HepG2 (cell line): Measurements from ENCODE around the gene WNK1. TPM values are rescaled to one million over a fixed set of nuclear protein-coding genes. Genes with fewer than 3 reads are reported as not detected.

Experiments used
- FOXJ3 ChIP-seq: sonication (generic); formaldehyde crosslinking; IDR thresholded peaks from 2 replicates; pipeline ENCODE4 v1.4.0; 2020; ENCODE audit warnings: missing genetic modification reagents, mild to moderate bottlenecking, borderline replicate concordance
- GPN1 ChIP-seq: sonication (generic); formaldehyde crosslinking; IDR thresholded peaks from 2 replicates; pipeline ENCODE4 v1.5.1; 2020; ENCODE audit warnings: missing genetic modification reagents, borderline replicate concordance
- HNF4G ChIP-seq, 2 experiments: sonication (generic) in 1 of 2; formaldehyde crosslinking in 1 of 2; IDR thresholded peaks; 2 replicates each; pipeline versions ENCODE4 v1.4.0 to v1.6.1; 2011 to 2020; ENCODE audit warnings: borderline replicate concordance in 2 of 2, low read depth in 2 of 2, mild to moderate bottlenecking in 2 of 2, low read length in 1 of 2, missing genetic modification reagents in 1 of 2, moderate library complexity in 1 of 2
- MAF1 ChIP-seq: sonication (generic); formaldehyde crosslinking; IDR thresholded peaks from 2 replicates; pipeline ENCODE4 v1.5.0; 2020; ENCODE audit warnings: missing genetic modification reagents, borderline replicate concordance
- MEIS2 ChIP-seq: sonication (generic); formaldehyde crosslinking; IDR thresholded peaks from 2 replicates; pipeline ENCODE4 v1.9.0; 2021; ENCODE audit warnings: mild to moderate bottlenecking, missing genetic modification reagents
- NFE2L2 ChIP-seq: fragments of 150-350 bp; IDR thresholded peaks from 2 replicates; pipeline ENCODE4 v1.6.1; 2014; ENCODE audit warnings: low read length
- RERE ChIP-seq: IDR thresholded peaks from 2 replicates; pipeline ENCODE4 v1.6.1; 2016; ENCODE audit warnings: low read depth, missing genetic modification reagents, missing compliant biosample characterization
- REST ChIP-seq, 2 experiments: IDR thresholded peaks; 2 replicates each; pipeline ENCODE4 v1.6.1; 2011 to 2012; ENCODE audit warnings: low read length in 2 of 2, borderline replicate concordance in 1 of 2, low read depth in 1 of 2, mild to moderate bottlenecking in 1 of 2, moderate library complexity in 1 of 2
- RFX3 ChIP-seq: IDR thresholded peaks from 2 replicates; pipeline ENCODE4 v1.6.1; 2016; ENCODE audit warnings: missing biosample characterization, missing genetic modification reagents
- TEAD3 ChIP-seq: optimal IDR thresholded peaks from 2 replicates; pipeline ENCODE3; 2016; ENCODE audit warnings: borderline replicate concordance
- TMF1 ChIP-seq: sonication (generic); formaldehyde crosslinking; IDR thresholded peaks from 2 replicates; pipeline ENCODE4 v1.8.1; 2022; ENCODE audit warnings: low read depth, missing genetic modification reagents
- polyA plus RNA-seq, 8 experiments: library from polyadenylated mRNA; depleted of rRNA in 3 of 8; stranded (reverse) in 7 of 8; unstranded in 1 of 8; fragments of >200 nt; fragmentation: Illumina TruSeq in 4 of 8; extraction: Trizol in 4 of 8; gene quantifications; 2 replicates each; pipeline versions ENCODE4 v1.2.1 to v1.2.3, GENCODE V29; 2011 to 2016; ENCODE audit warnings: low read depth in 4 of 8, missing spikeins in 1 of 8, mixed read lengths in 1 of 8; ENCODE audit not compliant: insufficient read depth in 1 of 8
- total RNA-seq, 5 experiments: library from RNA; depleted of rRNA; stranded (reverse); fragments of >200 nt; fragmentation: Illumina TruSeq; extraction: Trizol; gene quantifications; 2 replicates each; pipeline ENCODE4 v1.2.3, GENCODE V29; 2016; ENCODE audit warnings: low read depth in 1 of 5
- TF ChIP-seq, protein P1 (sequence below): IDR thresholded peaks from 2 replicates; pipeline ENCODE4 v1.4.0; 2020; ENCODE audit warnings: mild to moderate bottlenecking, missing genetic modification reagents
- TF ChIP-seq, protein P2 (sequence below): sonication (generic); formaldehyde crosslinking; IDR thresholded peaks from 2 replicates; pipeline ENCODE4 v1.5.0; 2020; ENCODE audit warnings: missing genetic modification reagents, mild to moderate bottlenecking, borderline replicate concordance

Gene WNK1
- total and polyA plus RNA-seq, 2 of the 13 experiments (the other 11 are each of a cell fraction or from before 2014, with no cell fraction given), result 31.1 to 54.8 TPM

GRCh38 chr12:949453-950191, 197.2 kb downstream of the WNK1 start, which contains the start of gene RAD52 (continued):
- TF ChIP-seq REST (IDR thresholded peaks at IDR 0.05; ENCODE audit: borderline replicate concordance in 1 of 2, low read depth in 1 of 2, low read length in 2 of 2) (peak in 1 of 2 experiments; percentile 37; a peak in 1 of 4 replicates), FOXJ3 (CRISPR knock-in tag) (no peak), NFE2L2 (no peak), MAF1 (CRISPR knock-in tag) (no peak), HNF4G (IDR thresholded peaks at IDR 0.05; ENCODE audit: borderline replicate concordance, low read depth, low read length) (no peak), HNF4G (CRISPR knock-in tag; IDR thresholded peaks at IDR 0.05; ENCODE audit: borderline replicate concordance, low read depth) (0 out of 2 replicates have a peak, but pooled peaks have one; percentile 42), TEAD3 (CRISPR knock-in tag) (no peak), TMF1 (CRISPR knock-in tag) (0 out of 2 replicates have a peak, but pooled peaks have one; percentile 24), RFX3 (CRISPR knock-in tag) (no peak; the same call in 1 of the 2 replicates), GPN1 (CRISPR knock-in tag) (no peak), RERE (no peak), MEIS2 (CRISPR knock-in tag) (peak; percentile 46; the same call in 1 of the 2 replicates)
- TF ChIP-seq, protein P1, sequence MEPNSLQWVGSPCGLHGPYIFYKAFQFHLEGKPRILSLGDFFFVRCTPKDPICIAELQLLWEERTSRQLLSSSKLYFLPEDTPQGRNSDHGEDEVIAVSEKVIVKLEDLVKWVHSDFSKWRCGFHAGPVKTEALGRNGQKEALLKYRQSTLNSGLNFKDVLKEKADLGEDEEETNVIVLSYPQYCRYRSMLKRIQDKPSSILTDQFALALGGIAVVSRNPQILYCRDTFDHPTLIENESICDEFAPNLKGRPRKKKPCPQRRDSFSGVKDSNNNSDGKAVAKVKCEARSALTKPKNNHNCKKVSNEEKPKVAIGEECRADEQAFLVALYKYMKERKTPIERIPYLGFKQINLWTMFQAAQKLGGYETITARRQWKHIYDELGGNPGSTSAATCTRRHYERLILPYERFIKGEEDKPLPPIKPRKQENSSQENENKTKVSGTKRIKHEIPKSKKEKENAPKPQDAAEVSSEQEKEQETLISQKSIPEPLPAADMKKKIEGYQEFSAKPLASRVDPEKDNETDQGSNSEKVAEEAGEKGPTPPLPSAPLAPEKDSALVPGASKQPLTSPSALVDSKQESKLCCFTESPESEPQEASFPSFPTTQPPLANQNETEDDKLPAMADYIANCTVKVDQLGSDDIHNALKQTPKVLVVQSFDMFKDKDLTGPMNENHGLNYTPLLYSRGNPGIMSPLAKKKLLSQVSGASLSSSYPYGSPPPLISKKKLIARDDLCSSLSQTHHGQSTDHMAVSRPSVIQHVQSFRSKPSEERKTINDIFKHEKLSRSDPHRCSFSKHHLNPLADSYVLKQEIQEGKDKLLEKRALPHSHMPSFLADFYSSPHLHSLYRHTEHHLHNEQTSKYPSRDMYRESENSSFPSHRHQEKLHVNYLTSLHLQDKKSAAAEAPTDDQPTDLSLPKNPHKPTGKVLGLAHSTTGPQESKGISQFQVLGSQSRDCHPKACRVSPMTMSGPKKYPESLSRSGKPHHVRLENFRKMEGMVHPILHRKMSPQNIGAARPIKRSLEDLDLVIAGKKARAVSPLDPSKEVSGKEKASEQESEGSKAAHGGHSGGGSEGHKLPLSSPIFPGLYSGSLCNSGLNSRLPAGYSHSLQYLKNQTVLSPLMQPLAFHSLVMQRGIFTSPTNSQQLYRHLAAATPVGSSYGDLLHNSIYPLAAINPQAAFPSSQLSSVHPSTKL (CRISPR knock-in tag), result 0 out of 2 replicates have a peak, but pooled peaks have one; percentile 26
- TF ChIP-seq, protein P2, sequence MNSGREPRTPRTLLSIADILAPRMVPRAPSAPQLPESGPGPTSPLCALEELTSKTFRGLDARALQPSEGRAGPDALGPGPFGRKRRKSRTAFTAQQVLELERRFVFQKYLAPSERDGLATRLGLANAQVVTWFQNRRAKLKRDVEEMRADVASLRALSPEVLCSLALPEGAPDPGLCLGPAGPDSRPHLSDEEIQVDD (CRISPR knock-in tag), result no peak
